HepG2 (cell line): ENCODE results near the gene HNRNPA1. TPM values are rescaled to one million over a fixed set of nuclear protein-coding genes. Genes with fewer than 3 reads are reported as not detected.

Source experiments
- DNMT1 ChIP-seq: sonication (generic); formaldehyde crosslinking; IDR thresholded peaks from 2 replicates; pipeline ENCODE4 v1.5.1; 2020; ENCODE audit warnings: mild to moderate bottlenecking, missing genetic modification reagents
- EED ChIP-seq: sonication (generic); formaldehyde crosslinking; IDR thresholded peaks from 2 replicates; pipeline ENCODE4 v1.5.0; 2020; ENCODE audit warnings: mild to moderate bottlenecking, missing genetic modification reagents
- MATR3 ChIP-seq: sonication (generic); formaldehyde crosslinking; IDR thresholded peaks from 2 replicates; pipeline ENCODE4 v1.4.0; 2020; ENCODE audit warnings: missing genetic modification reagents
- MZF1 ChIP-seq: sonication (generic); formaldehyde crosslinking; IDR thresholded peaks from 2 replicates; pipeline ENCODE4 v1.8.1; 2023; ENCODE audit warnings: mild to moderate bottlenecking, missing genetic modification reagents, borderline replicate concordance
- PATZ1 ChIP-seq: sonication (generic); formaldehyde crosslinking; IDR thresholded peaks from 2 replicates; pipeline ENCODE4 v1.4.0; 2020; ENCODE audit warnings: missing genetic modification reagents
- PRPF4 ChIP-seq: fragments of 200-400 bp; formaldehyde crosslinking; IDR thresholded peaks from 2 replicates; pipeline ENCODE4 v1.6.1; 2016; ENCODE audit warnings: low read length, low read depth; ENCODE audit not compliant: poor library complexity, severe bottlenecking
- THAP11 ChIP-seq: IDR thresholded peaks from 2 replicates; pipeline ENCODE4 v1.6.1; 2016; ENCODE audit warnings: missing biosample characterization, missing genetic modification reagents
- UBTF ChIP-seq: sonication (generic); formaldehyde crosslinking; IDR thresholded peaks from 2 replicates; pipeline ENCODE4 v1.4.0; 2020; ENCODE audit warnings: mild to moderate bottlenecking, missing genetic modification reagents
- ZBED4 ChIP-seq: sonication (generic); formaldehyde crosslinking; IDR thresholded peaks from 2 replicates; pipeline ENCODE4 v1.4.0; 2020; ENCODE audit warnings: missing genetic modification reagents, borderline replicate concordance
- ZKSCAN1 ChIP-seq: fragments of 150-350 bp; IDR thresholded peaks from 2 replicates; pipeline ENCODE4 v1.6.1; 2014; ENCODE audit warnings: low read length
- ZKSCAN8 ChIP-seq: IDR thresholded peaks from 2 replicates; pipeline ENCODE4 v1.6.1; 2016; ENCODE audit warnings: borderline replicate concordance, missing genetic modification reagents, missing compliant biosample characterization
- ZNF18 ChIP-seq: sonication (generic); formaldehyde crosslinking; IDR thresholded peaks from 2 replicates; pipeline ENCODE4 v1.8.0; 2022; ENCODE audit warnings: mild to moderate bottlenecking, missing genetic modification reagents; ENCODE audit not compliant: insufficient replicate concordance
- ZNF275 ChIP-seq: sonication (generic); formaldehyde crosslinking; IDR thresholded peaks from 2 replicates; pipeline ENCODE4 v1.8.0; 2022; ENCODE audit warnings: missing genetic modification reagents, mild to moderate bottlenecking, inconsistent platforms, borderline replicate concordance
- ZNF276 ChIP-seq: sonication (generic); formaldehyde crosslinking; IDR thresholded peaks from 2 replicates; pipeline ENCODE4 v1.4.0; 2020; ENCODE audit warnings: mild to moderate bottlenecking, low read depth, missing genetic modification reagents
- polyA plus RNA-seq, 8 experiments: library from polyadenylated mRNA; depleted of rRNA in 3 of 8; stranded (reverse) in 7 of 8; unstranded in 1 of 8; fragments of >200 nt; fragmentation: Illumina TruSeq in 4 of 8; extraction: Trizol in 4 of 8; gene quantifications; 2 replicates each; pipeline versions ENCODE4 v1.2.1 to v1.2.3, GENCODE V29; 2011 to 2016; ENCODE audit warnings: low read depth in 4 of 8, missing spikeins in 1 of 8, mixed read lengths in 1 of 8; ENCODE audit not compliant: insufficient read depth in 1 of 8
- total RNA-seq, 5 experiments: library from RNA; depleted of rRNA; stranded (reverse); fragments of >200 nt; fragmentation: Illumina TruSeq; extraction: Trizol; gene quantifications; 2 replicates each; pipeline ENCODE4 v1.2.3, GENCODE V29; 2016; ENCODE audit warnings: low read depth in 1 of 5

Gene HNRNPA1
- total and polyA plus RNA-seq, 2 of the 13 experiments (the other 11 are each of a cell fraction or from before 2014, with no cell fraction given) = 535 to 1,820 TPM

- no peak for TF ChIP-seq MATR3 (CRISPR knock-in tag)
- TF ChIP-seq ZNF276 = no peak
- no peak for TF ChIP-seq ZBED4 (CRISPR knock-in tag)
- no peak for TF ChIP-seq ZKSCAN8 (CRISPR knock-in tag)
- TF ChIP-seq THAP11 (CRISPR knock-in tag) = no peak
- no peak for TF ChIP-seq DNMT1 (CRISPR knock-in tag)
- no peak for TF ChIP-seq MZF1 (CRISPR knock-in tag)
- TF ChIP-seq EED (CRISPR knock-in tag) = no peak
- no peak for TF ChIP-seq ZNF275 (CRISPR knock-in tag)
- TF ChIP-seq UBTF (CRISPR knock-in tag) = no peak
- no peak for TF ChIP-seq ZKSCAN1
- TF ChIP-seq PATZ1 (CRISPR knock-in tag) = peak; percentile 81
- TF ChIP-seq ZNF18 (CRISPR knock-in tag) = no peak
- TF ChIP-seq PRPF4 = no peak
Measured at GRCh38 chr12:54294152-54294952, 13.8 kb downstream of the HNRNPA1 start (continued).
